HEK293 (cell line): ENCODE results near the gene DNER.

ENCODE experiments used
- HOXD13 ChIP-seq: sonication (generic); formaldehyde crosslinking; IDR thresholded peaks from 2 replicates; pipeline ENCODE4 v1.8.0; 2022; ENCODE audit warnings: missing genetic modification reagents, borderline replicate concordance
- ZNF24 ChIP-seq: fragments of 450-650 bp; formaldehyde crosslinking; IDR thresholded peaks from 2 replicates; pipeline ENCODE4 v1.5.1; 2016; ENCODE audit warnings: missing biosample characterization, missing genetic modification characterization
- TF ChIP-seq, protein P1 (sequence below): fragments of 450-650 bp; formaldehyde crosslinking; IDR thresholded peaks from 2 replicates; pipeline ENCODE4 v1.5.1; 2016; ENCODE audit warnings: missing biosample characterization, missing genetic modification characterization

GRCh38 chr2:229616433-229616832 lies 97.9 kb downstream of the DNER start:
- TF ChIP-seq ZNF24 (tag by site-specific recombination) (no peak), HOXD13 (CRISPR knock-in tag) (no peak)
- TF ChIP-seq, protein P1, sequence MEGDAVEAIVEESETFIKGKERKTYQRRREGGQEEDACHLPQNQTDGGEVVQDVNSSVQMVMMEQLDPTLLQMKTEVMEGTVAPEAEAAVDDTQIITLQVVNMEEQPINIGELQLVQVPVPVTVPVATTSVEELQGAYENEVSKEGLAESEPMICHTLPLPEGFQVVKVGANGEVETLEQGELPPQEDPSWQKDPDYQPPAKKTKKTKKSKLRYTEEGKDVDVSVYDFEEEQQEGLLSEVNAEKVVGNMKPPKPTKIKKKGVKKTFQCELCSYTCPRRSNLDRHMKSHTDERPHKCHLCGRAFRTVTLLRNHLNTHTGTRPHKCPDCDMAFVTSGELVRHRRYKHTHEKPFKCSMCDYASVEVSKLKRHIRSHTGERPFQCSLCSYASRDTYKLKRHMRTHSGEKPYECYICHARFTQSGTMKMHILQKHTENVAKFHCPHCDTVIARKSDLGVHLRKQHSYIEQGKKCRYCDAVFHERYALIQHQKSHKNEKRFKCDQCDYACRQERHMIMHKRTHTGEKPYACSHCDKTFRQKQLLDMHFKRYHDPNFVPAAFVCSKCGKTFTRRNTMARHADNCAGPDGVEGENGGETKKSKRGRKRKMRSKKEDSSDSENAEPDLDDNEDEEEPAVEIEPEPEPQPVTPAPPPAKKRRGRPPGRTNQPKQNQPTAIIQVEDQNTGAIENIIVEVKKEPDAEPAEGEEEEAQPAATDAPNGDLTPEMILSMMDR, result no peak
